ENCODE measurements around the gene IL17RD. TPM values are rescaled to one million over a fixed set of nuclear protein-coding genes. Genes with fewer than 3 reads are reported as not detected.

Gene IL17RD
- total and polyA plus RNA-seq, 11 donors, result 1.4 to 11.3 (median 5.4) TPM

DNA sequence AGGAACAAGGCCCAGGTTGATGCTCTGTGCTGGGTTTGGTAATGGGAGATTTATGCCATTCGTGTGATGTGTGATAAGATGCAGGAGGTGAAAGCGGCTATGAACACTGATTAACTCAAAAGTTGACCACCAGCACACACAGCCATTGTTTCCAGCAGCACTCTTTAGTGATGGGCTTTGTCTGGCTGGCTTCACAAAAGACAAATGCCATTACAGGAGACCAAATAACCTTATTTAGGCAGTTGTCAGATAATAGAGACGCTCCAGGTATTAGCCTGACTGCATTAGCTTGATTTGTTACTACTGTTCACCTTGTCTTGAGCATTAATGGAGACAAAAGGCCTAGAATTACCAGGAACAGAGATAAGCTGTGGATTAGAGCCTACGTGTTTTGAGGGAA is 29.5 kb upstream of the IL17RD start:
- Histone ChIP-seq H3K27ac (no peak overlapping the region), H3K4me1 (no peaks in the 10 kb centered on the region), H3K36me3 (no peaks in the 10 kb centered on the region), H3K27me3 (no peaks in the 10 kb centered on the region), H3K4me3 (no peak overlapping the region), H3K9me3 (no peaks in the 10 kb centered on the region)
- DNase-seq (no peak), ATAC-seq (no peak)
- TF ChIP-seq POLR2A (IDR thresholded peaks at IDR 0.05), result no peak
- TF ChIP-seq, protein P1, sequence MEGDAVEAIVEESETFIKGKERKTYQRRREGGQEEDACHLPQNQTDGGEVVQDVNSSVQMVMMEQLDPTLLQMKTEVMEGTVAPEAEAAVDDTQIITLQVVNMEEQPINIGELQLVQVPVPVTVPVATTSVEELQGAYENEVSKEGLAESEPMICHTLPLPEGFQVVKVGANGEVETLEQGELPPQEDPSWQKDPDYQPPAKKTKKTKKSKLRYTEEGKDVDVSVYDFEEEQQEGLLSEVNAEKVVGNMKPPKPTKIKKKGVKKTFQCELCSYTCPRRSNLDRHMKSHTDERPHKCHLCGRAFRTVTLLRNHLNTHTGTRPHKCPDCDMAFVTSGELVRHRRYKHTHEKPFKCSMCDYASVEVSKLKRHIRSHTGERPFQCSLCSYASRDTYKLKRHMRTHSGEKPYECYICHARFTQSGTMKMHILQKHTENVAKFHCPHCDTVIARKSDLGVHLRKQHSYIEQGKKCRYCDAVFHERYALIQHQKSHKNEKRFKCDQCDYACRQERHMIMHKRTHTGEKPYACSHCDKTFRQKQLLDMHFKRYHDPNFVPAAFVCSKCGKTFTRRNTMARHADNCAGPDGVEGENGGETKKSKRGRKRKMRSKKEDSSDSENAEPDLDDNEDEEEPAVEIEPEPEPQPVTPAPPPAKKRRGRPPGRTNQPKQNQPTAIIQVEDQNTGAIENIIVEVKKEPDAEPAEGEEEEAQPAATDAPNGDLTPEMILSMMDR (IDR thresholded peaks at IDR 0.05), result no peak
- intact Hi-C loops (cut with DNase I), result no loop called here
- 90 to 96% (median 92%) methylated on average over 4 of the region's 4 CpGs for WGBS, 4 donors

DNA sequence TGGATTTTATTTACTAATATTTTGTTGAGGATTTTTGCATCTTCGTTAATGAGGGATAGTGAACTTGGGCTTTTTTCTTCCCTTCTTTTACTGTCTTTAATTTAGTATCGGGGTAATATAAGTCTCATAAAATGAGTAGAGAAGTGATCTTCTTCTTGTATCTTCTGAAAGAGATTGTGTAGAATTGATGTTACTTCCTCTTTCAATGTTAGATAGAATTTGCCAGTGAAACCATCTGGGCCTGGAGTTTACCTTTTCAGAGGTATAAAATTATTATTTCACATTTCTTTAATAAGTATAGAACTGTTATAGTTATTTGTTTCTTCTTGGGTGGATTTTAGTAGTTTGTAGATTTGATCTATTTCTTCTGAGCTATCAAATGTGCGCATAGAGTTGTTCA is 26.9 kb upstream of the IL17RD start:
- H3K27ac ChIP-seq, result no peak overlapping the region
- intact Hi-C loops (cut with DNase I), result no loop called here
- no peak overlapping the region for H3K4me3 ChIP-seq
- no peak for DNase-seq
- no peaks in the 10 kb centered on the region for H3K27me3 ChIP-seq
- H3K36me3 ChIP-seq, result no peaks in the 10 kb centered on the region
- no peaks in the 10 kb centered on the region for H3K4me1 ChIP-seq
- no peak for ATAC-seq
- H3K9me3 ChIP-seq, result no peaks in the 10 kb centered on the region
- no peak for TF ChIP-seq POLR2A (IDR thresholded peaks at IDR 0.05)
- TF ChIP-seq, protein P1 (IDR thresholded peaks at IDR 0.05), result no peak
- 96 to 99% (median 97%) methylated on average over 3 of the region's 3 CpGs for WGBS, 4 donors

DNA sequence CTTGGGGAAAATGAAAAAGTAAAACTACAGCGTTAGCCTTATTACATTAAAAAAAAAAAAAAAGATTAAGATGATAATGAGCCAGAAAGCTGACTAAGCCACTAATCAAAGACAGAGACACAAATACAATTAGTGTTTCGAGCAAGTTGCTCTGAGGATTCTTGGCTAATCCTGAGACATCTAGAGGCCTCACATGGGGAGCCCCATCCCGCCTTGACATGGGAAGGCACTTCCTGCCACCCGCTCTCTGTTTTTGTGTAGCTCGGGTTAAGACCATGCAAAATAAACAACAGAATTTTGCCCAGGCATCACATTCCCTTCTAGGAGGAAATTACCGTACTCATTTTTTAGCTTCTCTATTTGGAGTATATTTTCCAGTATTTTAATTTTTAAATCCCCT is 19.4 kb upstream of the IL17RD start:
- Histone ChIP-seq H3K4me3 (no peak overlapping the region), H3K9me3 (no peaks in the 10 kb centered on the region), H3K36me3 (no peaks in the 10 kb centered on the region), H3K27me3 (no peaks in the 10 kb centered on the region), H3K4me1 (no peaks in the 10 kb centered on the region), H3K27ac (no peak overlapping the region)
- no peak for ATAC-seq
- intact Hi-C loops (cut with DNase I), result no loop called here
- no peak for TF ChIP-seq POLR2A (IDR thresholded peaks at IDR 0.05)
- TF ChIP-seq, protein P1 (IDR thresholded peaks at IDR 0.05), result no peak
- 54 to 68% (median 57%) methylated on average over 6 of the region's 6 CpGs for WGBS, 4 donors
- DNase-seq, result no peak

DNA sequence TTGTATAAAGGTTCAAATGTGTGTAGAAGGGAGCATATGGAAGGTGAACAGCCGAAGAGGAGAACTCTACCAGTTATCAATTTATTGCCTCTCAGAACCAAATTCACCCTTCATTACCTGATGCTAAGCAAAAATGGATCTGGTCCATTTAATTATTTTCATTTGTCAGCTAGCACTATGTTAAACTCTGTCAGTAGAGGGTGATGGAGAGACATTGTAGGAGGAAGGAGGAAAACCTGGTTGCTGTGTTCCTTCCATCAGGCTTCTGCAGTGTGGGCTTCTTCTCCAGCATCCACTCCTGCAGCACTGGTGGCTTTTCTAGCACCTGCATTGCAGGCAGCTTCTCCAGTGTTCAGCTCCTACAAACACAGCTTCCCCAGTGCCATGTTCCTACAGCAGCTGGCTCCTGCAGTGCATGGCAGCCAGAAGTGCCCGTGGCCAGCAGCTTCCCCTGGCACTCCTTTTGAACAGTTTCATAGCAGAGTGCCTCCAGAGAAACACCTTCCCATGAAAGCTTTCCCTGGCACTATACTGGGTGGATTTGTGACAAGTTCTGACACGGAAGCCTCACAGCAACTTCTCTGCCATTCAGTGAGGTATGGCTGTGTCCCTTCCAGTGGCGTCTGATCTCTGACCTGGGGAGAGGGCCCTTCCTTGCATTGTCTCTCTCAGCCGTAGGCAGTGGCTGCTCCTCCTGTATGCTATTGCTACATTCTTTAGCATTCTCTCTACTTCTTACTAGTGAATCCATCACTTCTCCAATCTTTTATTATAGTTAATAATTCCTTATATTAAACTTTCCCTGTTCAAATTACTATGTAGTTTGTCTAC is 14.6 kb upstream of the IL17RD start:
- TF ChIP-seq POLR2A (IDR thresholded peaks at IDR 0.05), result no peak
- TF ChIP-seq, protein P1 (IDR thresholded peaks at IDR 0.05), result peak in 8 of 12 donors; percentile 12 to 41 (median 22)
- no peaks in the 10 kb centered on the region for H3K9me3 ChIP-seq
- H3K27me3 ChIP-seq, result peaks cover 0 to 5% (median 0%) of the 10 kb centered on the region in 9 donors
- ATAC-seq (no peak), DNase-seq (no peak)
- WGBS, 4 donors, result 76 to 83% (median 82%) methylated on average over 5 of the region's 5 CpGs
- no peak overlapping the region for H3K27ac ChIP-seq
- intact Hi-C loops (cut with DNase I), result loop anchor here in 3 of 10 donors (10.0 kb wide), 3 partner anchors 45 to 675 kb away; partner anchors contain the start of gene APPL1 (in 1 of the 3)
- no peaks in the 10 kb centered on the region for H3K4me1 ChIP-seq
- no peaks in the 10 kb centered on the region for H3K36me3 ChIP-seq
- no peak overlapping the region for H3K4me3 ChIP-seq

Measured in heart left ventricle (tissue), 16 donors.